NB4 (cell line): ENCODE measurements around the gene IQCK.

ENCODE experiments used
- MYC ChIP-seq: IDR thresholded peaks from 2 replicates; pipeline ENCODE4 v1.6.1; 2011; ENCODE audit warnings: low read depth, low read length
- POLR2A ChIP-seq: IDR thresholded peaks from 2 replicates; pipeline ENCODE4 v1.6.1; 2011; ENCODE audit warnings: mild to moderate bottlenecking; ENCODE audit not compliant: insufficient read length; ENCODE audit errors: extremely low read depth
- TF ChIP-seq, protein P1 (sequence below): IDR thresholded peaks from one replicate; pipeline ENCODE4 v1.5.1; 2012; ENCODE audit warnings: low read depth, low read length
- TF ChIP-seq, protein P2 (sequence below): IDR thresholded peaks from 2 replicates; pipeline ENCODE4 v1.6.1; 2011; ENCODE audit warnings: low read depth, low read length

DNA sequence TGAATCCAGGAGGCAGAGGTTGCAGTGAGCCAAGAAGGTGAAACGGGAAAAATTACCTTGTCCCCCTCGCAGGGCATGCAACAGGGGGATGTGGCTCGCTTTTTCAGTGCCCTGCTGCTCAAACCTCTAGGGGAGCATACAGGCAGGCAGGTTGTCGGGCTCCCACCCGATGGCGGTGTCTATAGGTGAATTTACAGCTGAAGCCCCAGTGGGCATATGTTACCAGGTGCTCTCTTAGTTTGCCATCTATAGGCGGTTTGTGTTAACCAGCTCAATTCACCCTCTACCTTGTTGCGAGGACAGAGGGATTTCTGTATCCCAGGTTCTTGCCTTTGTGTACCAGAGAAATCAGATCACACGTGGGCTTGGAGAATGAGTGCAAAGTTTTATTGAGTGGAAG is 48.9 kb downstream of the IQCK start:
- TF ChIP-seq, protein P1, sequence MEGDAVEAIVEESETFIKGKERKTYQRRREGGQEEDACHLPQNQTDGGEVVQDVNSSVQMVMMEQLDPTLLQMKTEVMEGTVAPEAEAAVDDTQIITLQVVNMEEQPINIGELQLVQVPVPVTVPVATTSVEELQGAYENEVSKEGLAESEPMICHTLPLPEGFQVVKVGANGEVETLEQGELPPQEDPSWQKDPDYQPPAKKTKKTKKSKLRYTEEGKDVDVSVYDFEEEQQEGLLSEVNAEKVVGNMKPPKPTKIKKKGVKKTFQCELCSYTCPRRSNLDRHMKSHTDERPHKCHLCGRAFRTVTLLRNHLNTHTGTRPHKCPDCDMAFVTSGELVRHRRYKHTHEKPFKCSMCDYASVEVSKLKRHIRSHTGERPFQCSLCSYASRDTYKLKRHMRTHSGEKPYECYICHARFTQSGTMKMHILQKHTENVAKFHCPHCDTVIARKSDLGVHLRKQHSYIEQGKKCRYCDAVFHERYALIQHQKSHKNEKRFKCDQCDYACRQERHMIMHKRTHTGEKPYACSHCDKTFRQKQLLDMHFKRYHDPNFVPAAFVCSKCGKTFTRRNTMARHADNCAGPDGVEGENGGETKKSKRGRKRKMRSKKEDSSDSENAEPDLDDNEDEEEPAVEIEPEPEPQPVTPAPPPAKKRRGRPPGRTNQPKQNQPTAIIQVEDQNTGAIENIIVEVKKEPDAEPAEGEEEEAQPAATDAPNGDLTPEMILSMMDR: no peak
- TF ChIP-seq POLR2A (no peak), MYC (no peak)
- TF ChIP-seq, protein P2, sequence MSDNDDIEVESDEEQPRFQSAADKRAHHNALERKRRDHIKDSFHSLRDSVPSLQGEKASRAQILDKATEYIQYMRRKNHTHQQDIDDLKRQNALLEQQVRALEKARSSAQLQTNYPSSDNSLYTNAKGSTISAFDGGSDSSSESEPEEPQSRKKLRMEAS: no peak
